Activated CD8-positive, alpha-beta memory T cell treated with anti-CD3 and anti-CD28 coated beads, Interleukin-2, amount 10 ng/mL, durations not matched to agents 7 days and 5 days (primary cell): ENCODE measurements around the gene TNS2. TPM values are rescaled to one million over a fixed set of nuclear protein-coding genes. Genes with fewer than 3 reads are reported as not detected.
A peak's percentile ranks its signal among the peaks of the same experiment; 100 is the strongest.
"Not testable (repeated sequence)": the region's sequence is repeated elsewhere in the genome, so short reads cannot be mapped to it uniquely, and the experiment has no call there.

ENCODE experiments used
- ATAC-seq: fragments of 150-1000 bp; cut with Tn5 transposase; one replicate; pipeline ENCODE4 v1.10.0; 2021; ENCODE audit warnings: moderate library complexity
- CTCF ChIA-PET: fragments of 350-600 bp; sonication (Branson Sonifier 250); formaldehyde crosslinking; loops from one replicate; lab custom pipeline; 2021; ENCODE audit warnings: antibody characterized with exemption; lab: Charles Lee
- DNase-seq: peaks from one replicate; pipeline ENCODE4 v3.0.0-alpha.2; 2020
- H3K27ac Mint-ChIP-seq: one replicate; pipeline ENCODE4 v1.8.0; 2021; ENCODE audit warnings: mild to moderate bottlenecking, mixed read lengths
- H3K27me3 Mint-ChIP-seq: one replicate; pipeline ENCODE4 v1.8.0; 2021; ENCODE audit warnings: mixed read lengths
- H3K36me3 Mint-ChIP-seq: one replicate; pipeline ENCODE4 v1.8.0; 2021; ENCODE audit warnings: mild to moderate bottlenecking, mixed read lengths
- H3K4me1 Mint-ChIP-seq: one replicate; pipeline ENCODE4 v1.8.0; 2021; ENCODE audit warnings: mixed read lengths
- H3K4me3 Mint-ChIP-seq: one replicate; pipeline ENCODE4 v1.8.0; 2021; ENCODE audit warnings: mild to moderate bottlenecking, moderate library complexity, mixed read lengths
- H3K9me3 Mint-ChIP-seq: one replicate; pipeline ENCODE4 v1.8.0; 2022; ENCODE audit warnings: low read depth, mixed read lengths
- total RNA-seq, 2 experiments: library from RNA; stranded (reverse); gene quantifications; one replicate each; pipeline ENCODE4 v1.2.3, GENCODE V29; 2021

TNS2 gene
- total RNA-seq, 2 experiments from 2014 or later, result 0.58 to 0.89 TPM

- Mint-ChIP-seq H3K9me3 (no peaks in the 10 kb centered on the region), H3K27ac (no peak overlapping the region), H3K4me1 (peaks cover 24% of the 10 kb centered on the region), H3K36me3 (no peaks in the 10 kb centered on the region), H3K27me3 (peaks cover 13% of the 10 kb centered on the region), H3K4me3 (no peak overlapping the region)
- DNase-seq, result no peak
- CTCF ChIA-PET, result interaction anchor here (0.7 to 8.6 kb wide), 5 partner anchors 10 to 29 kb away, joined by 3 to 109 read pairs (median 9); partner anchors contain the start of genes IGFBP6 and SOAT2
- no peak for ATAC-seq
Observed at GRCh38 chr12:53082637-53083175, 32.8 kb downstream of the TNS2 start.

- ATAC-seq (no peak), DNase-seq (no peak)
- no peak overlapping the region for H3K27ac Mint-ChIP-seq
- H3K9me3 Mint-ChIP-seq, result no peaks in the 10 kb centered on the region
- peaks cover 21% of the 10 kb centered on the region for H3K27me3 Mint-ChIP-seq
- CTCF ChIA-PET, result interaction anchor here (1.1 to 4.9 kb wide), 5 partner anchors 12 to 238 kb away, joined by 3 to 34 read pairs (median 6); partner anchors contain the start of gene IGFBP6
- H3K4me1 Mint-ChIP-seq, result peaks cover 8% of the 10 kb centered on the region
- H3K36me3 Mint-ChIP-seq, result no peaks in the 10 kb centered on the region
- H3K4me3 Mint-ChIP-seq, result no peak overlapping the region
Observed at GRCh38 chr12:53086361-53086760, 36.5 kb downstream of the TNS2 start.

- Mint-ChIP-seq H3K27ac (no peak overlapping the region), H3K9me3 (no peaks in the 10 kb centered on the region), H3K27me3 (peaks cover 21% of the 10 kb centered on the region), H3K4me3 (no peak overlapping the region), H3K4me1 (peaks cover 10% of the 10 kb centered on the region), H3K36me3 (no peaks in the 10 kb centered on the region)
- DNase-seq, result no peak
- ATAC-seq, result no peak
- CTCF ChIA-PET, result interaction anchor here (0.6 to 1.2 kb wide), 3 partner anchors 9 to 36 kb away, joined by 3 to 4 read pairs (median 4); no protein-coding TSS in a partner anchor
Observed at GRCh38 chr12:53090105-53090504, 40.2 kb downstream of the TNS2 start.

- CTCF ChIA-PET, result interaction anchor here (0.6 to 1.2 kb wide), 4 partner anchors 9 to 813 kb away, joined by 3 to 4 read pairs (median 4); no protein-coding TSS in a partner anchor
- Mint-ChIP-seq H3K27me3 (peaks cover 21% of the 10 kb centered on the region), H3K4me1 (peaks cover 10% of the 10 kb centered on the region), H3K4me3 (no peak overlapping the region), H3K9me3 (no peaks in the 10 kb centered on the region), H3K27ac (no peak overlapping the region), H3K36me3 (no peaks in the 10 kb centered on the region)
- DNase-seq (no peak), ATAC-seq (peak; percentile 27)
Observed at GRCh38 chr12:53090554-53090953, 40.7 kb downstream of the TNS2 start.

GRCh38 chr12:53091756-53092155 is 41.9 kb downstream of the TNS2 start:
- H3K27ac Mint-ChIP-seq, result no peak overlapping the region
- CTCF ChIA-PET, result interaction anchor here (1.2 to 4.8 kb wide), 3 partner anchors 9 to 26 kb away, joined by 3 to 29 read pairs (median 3); partner anchors contain the start of gene SOAT2
- DNase-seq, result no peak
- H3K4me3 Mint-ChIP-seq, result no peak overlapping the region
- peaks cover 18% of the 10 kb centered on the region for H3K27me3 Mint-ChIP-seq
- no peaks in the 10 kb centered on the region for H3K9me3 Mint-ChIP-seq
- peaks cover 11% of the 10 kb centered on the region for H3K4me1 Mint-ChIP-seq
- no peak for ATAC-seq
- no peaks in the 10 kb centered on the region for H3K36me3 Mint-ChIP-seq

GRCh38 chr12:53093777-53094393 is 44.0 kb downstream of the TNS2 start:
- no peaks in the 10 kb centered on the region for H3K9me3 Mint-ChIP-seq
- peaks cover 26% of the 10 kb centered on the region for H3K4me1 Mint-ChIP-seq
- peaks cover 5% of the 10 kb centered on the region for H3K27me3 Mint-ChIP-seq
- DNase-seq, result no peak
- no peak for ATAC-seq
- no peak overlapping the region for H3K27ac Mint-ChIP-seq
- CTCF ChIA-PET, result interaction anchor here (0.7 to 6.8 kb wide), 5 partner anchors 8 to 101 kb away, joined by 3 to 55 read pairs (median 5); no protein-coding TSS in a partner anchor
- H3K36me3 Mint-ChIP-seq, result no peaks in the 10 kb centered on the region
- no peak overlapping the region for H3K4me3 Mint-ChIP-seq

- ATAC-seq (no peak), DNase-seq (no peak)
- Mint-ChIP-seq H3K4me1 (peaks cover 31% of the 10 kb centered on the region), H3K36me3 (no peaks in the 10 kb centered on the region), H3K9me3 (no peaks in the 10 kb centered on the region), H3K27me3 (peaks cover 4% of the 10 kb centered on the region), H3K4me3 (no peak overlapping the region), H3K27ac (no peak overlapping the region)
- CTCF ChIA-PET, result interaction anchor here (0.7 to 6.8 kb wide), 4 partner anchors 11 to 100 kb away, joined by 3 to 55 read pairs (median 17); no protein-coding TSS in a partner anchor
Observed at GRCh38 chr12:53094394-53094787, 44.5 kb downstream of the TNS2 start.

GRCh38 chr12:53094796-53095595 is 45.1 kb downstream of the TNS2 start:
- not testable (repeated sequence) for H3K4me3 Mint-ChIP-seq, H3K27ac Mint-ChIP-seq

GRCh38 chr12:53095596-53095895 is 45.7 kb downstream of the TNS2 start:
- H3K27me3 Mint-ChIP-seq, H3K27ac Mint-ChIP-seq, ATAC-seq, H3K4me3 Mint-ChIP-seq, H3K36me3 Mint-ChIP-seq, H3K9me3 Mint-ChIP-seq, DNase-seq: not testable (repeated sequence)
- H3K4me1 Mint-ChIP-seq, result peaks cover 36% of the 10 kb centered on the region
- CTCF ChIA-PET, result interaction anchor here (4.8 to 6.8 kb wide), 2 partner anchors 29 to 40 kb away, joined by 29 to 55 read pairs; no protein-coding TSS in a partner anchor

More at GRCh38 chr12:53094796-53095595, 45.1 kb downstream of the TNS2 start:
- H3K9me3 Mint-ChIP-seq, ATAC-seq, H3K27me3 Mint-ChIP-seq, H3K36me3 Mint-ChIP-seq, DNase-seq: not testable (repeated sequence)
- peaks cover 32% of the 10 kb centered on the region for H3K4me1 Mint-ChIP-seq
- CTCF ChIA-PET, result interaction anchor here (0.7 to 6.8 kb wide), 4 partner anchors 11 to 100 kb away, joined by 3 to 55 read pairs (median 17); no protein-coding TSS in a partner anchor

GRCh38 chr12:53096089-53096741 is 46.4 kb downstream of the TNS2 start:
- no peak for DNase-seq
- peaks cover 39% of the 10 kb centered on the region for H3K4me1 Mint-ChIP-seq
- ATAC-seq, result no peak
- peaks cover 4% of the 10 kb centered on the region for H3K27me3 Mint-ChIP-seq
- H3K27ac Mint-ChIP-seq, result no peak overlapping the region
- no peaks in the 10 kb centered on the region for H3K9me3 Mint-ChIP-seq
- H3K4me3 Mint-ChIP-seq, result peak overlapping the region; percentile 65
- H3K36me3 Mint-ChIP-seq, result no peaks in the 10 kb centered on the region
- CTCF ChIA-PET, result interaction anchor here (3.3 to 6.8 kb wide), 4 partner anchors 11 to 49 kb away, joined by 29 to 55 read pairs (median 34); no protein-coding TSS in a partner anchor

GRCh38 chr12:53096759-53097158 is 46.9 kb downstream of the TNS2 start:
- H3K4me1 Mint-ChIP-seq, result peaks cover 40% of the 10 kb centered on the region
- CTCF ChIA-PET, result interaction anchor here (3.3 to 8.0 kb wide), 5 partner anchors 12 to 50 kb away, joined by 32 to 298 read pairs (median 40); partner anchors contain the start of gene SPRYD3
- peak overlapping the region; percentile 69 for H3K27ac Mint-ChIP-seq
- H3K4me3 Mint-ChIP-seq, result peak overlapping the region; percentile 65
- DNase-seq (no peak), ATAC-seq (no peak)
- no peaks in the 10 kb centered on the region for H3K9me3 Mint-ChIP-seq
- H3K36me3 Mint-ChIP-seq, result no peaks in the 10 kb centered on the region
- peaks cover 4% of the 10 kb centered on the region for H3K27me3 Mint-ChIP-seq

- peaks cover 44% of the 10 kb centered on the region for H3K4me1 Mint-ChIP-seq
- H3K27ac Mint-ChIP-seq, result peak overlapping the region; percentile 69
- ATAC-seq, result no peak
- H3K9me3 Mint-ChIP-seq, result no peaks in the 10 kb centered on the region
- peaks cover 4% of the 10 kb centered on the region for H3K27me3 Mint-ChIP-seq
- H3K36me3 Mint-ChIP-seq, result no peaks in the 10 kb centered on the region
- H3K4me3 Mint-ChIP-seq, result peak overlapping the region; percentile 65
- DNase-seq, result no peak
- CTCF ChIA-PET, result interaction anchor here (1.5 to 8.0 kb wide), 6 partner anchors 11 to 50 kb away, joined by 3 to 298 read pairs (median 38); partner anchors contain the start of gene SPRYD3
Observed at GRCh38 chr12:53097207-53097563, 47.3 kb downstream of the TNS2 start.
